Caco-2 (cell line): Measurements from ENCODE around the gene DDX42. TPM values are rescaled to one million over a fixed set of nuclear protein-coding genes. Genes with fewer than 3 reads are reported as not detected.

ENCODE experiments used
- BruUV-seq: library from RNA; stranded (reverse); fragments of 400-500 nt; replicated peaks from 2 replicates; lab custom pipeline; 2021; lab: Mats Ljungman, UMichigan
- CTCF ChIA-PET: fragments of 300-600 bp; sonication (Branson Sonifier 250); formaldehyde crosslinking; loops from one replicate; lab custom pipeline; 2022; ENCODE audit warnings: antibody characterized with exemption; lab: Charles Lee
- POLR2A ChIA-PET: fragments of 300-600 bp; sonication (Branson Sonifier 250); formaldehyde crosslinking; loops from one replicate; lab custom pipeline; 2022; ENCODE audit warnings: antibody characterized with exemption; lab: Charles Lee
- DNase-seq, 2 experiments: peaks; one replicate each; pipeline versions ENCODE4 v3.0.0 to v3.0.0-alpha.2; 2020 to 2022
- H3K27me3 ChIP-seq: replicated peaks from 2 replicates; pipeline ENCODE4 v1.6.0; 2011; ENCODE audit warnings: low read length; ENCODE audit not compliant: control insufficient read depth, insufficient read depth
- H3K36me3 ChIP-seq: 2 replicates; pipeline ENCODE4 v1.5.1; 2011; ENCODE audit warnings: low read length; ENCODE audit not compliant: control insufficient read depth, insufficient read depth
- H3K4me1 ChIP-seq: fragments of 250-450 bp; sonication (Bioruptor Pico); 2 replicates; pipeline ENCODE4 v1.5.1; 2020; ENCODE audit warnings: mild to moderate bottlenecking
- H3K4me3 ChIP-seq: 2 replicates; pipeline ENCODE4 v1.5.1; 2011; ENCODE audit warnings: low read depth, mild to moderate bottlenecking, control low read depth, low read length
- H3K9me3 ChIP-seq: fragments of 250-450 bp; sonication (Bioruptor Pico); 2 replicates; pipeline ENCODE4 v1.5.1; 2020; ENCODE audit warnings: mild to moderate bottlenecking, moderate library complexity
- H3K27ac Mint-ChIP-seq: one replicate; pipeline ENCODE4 v1.8.0; 2022; ENCODE audit warnings: mixed read lengths; ENCODE audit not compliant: unreplicated experiment
- H3K27me3 Mint-ChIP-seq: one replicate; pipeline ENCODE4 v1.8.0; 2022; ENCODE audit warnings: mixed read lengths; ENCODE audit not compliant: insufficient read depth, unreplicated experiment
- H3K36me3 Mint-ChIP-seq: one replicate; pipeline ENCODE4 v1.8.0; 2022; ENCODE audit warnings: mild to moderate bottlenecking, mixed read lengths; ENCODE audit not compliant: insufficient read depth, unreplicated experiment
- H3K4me1 Mint-ChIP-seq: one replicate; pipeline ENCODE4 v1.8.0; 2022; ENCODE audit warnings: low read depth, mixed read lengths; ENCODE audit not compliant: unreplicated experiment
- H3K4me3 Mint-ChIP-seq: one replicate; pipeline ENCODE4 v1.8.0; 2022; ENCODE audit warnings: mild to moderate bottlenecking, moderate library complexity, mixed read lengths; ENCODE audit not compliant: unreplicated experiment
- H3K9me3 Mint-ChIP-seq: one replicate; pipeline ENCODE4 v1.8.0; 2022; ENCODE audit warnings: mixed read lengths; ENCODE audit not compliant: unreplicated experiment
- intact Hi-C: fragments of 100-400 bp; cut with micrococcal nuclease; formaldehyde crosslinking; loops from one replicate; pipeline ENCODE4 v1.10.0; 2022; ENCODE audit not compliant: unreplicated experiment
- total RNA-seq: library from RNA; stranded (reverse); gene quantifications from 2 replicates; pipeline ENCODE4 v1.2.3, GENCODE V29; 2022
- TF ChIP-seq, protein P1 (sequence below), 2 experiments: fragments of 200-600 bp in 1 of 2; IDR thresholded peaks; 1 replicate in 1 of 2; 2 replicates in 1 of 2; pipeline versions ENCODE4 v1.5.1 to v1.8.0; 2011 to 2022; ENCODE audit warnings: antibody characterized with exemption in 1 of 2, control low read depth in 1 of 2, inconsistent platforms in 1 of 2, low read depth in 1 of 2, low read length in 1 of 2, mild to moderate bottlenecking in 1 of 2, moderate library complexity in 1 of 2; ENCODE audit not compliant: insufficient read depth in 1 of 2, severe bottlenecking in 1 of 2, unreplicated experiment in 1 of 2

The DDX42 gene
- total RNA-seq, 1 experiment from 2014 or later: 183 TPM

DNA sequence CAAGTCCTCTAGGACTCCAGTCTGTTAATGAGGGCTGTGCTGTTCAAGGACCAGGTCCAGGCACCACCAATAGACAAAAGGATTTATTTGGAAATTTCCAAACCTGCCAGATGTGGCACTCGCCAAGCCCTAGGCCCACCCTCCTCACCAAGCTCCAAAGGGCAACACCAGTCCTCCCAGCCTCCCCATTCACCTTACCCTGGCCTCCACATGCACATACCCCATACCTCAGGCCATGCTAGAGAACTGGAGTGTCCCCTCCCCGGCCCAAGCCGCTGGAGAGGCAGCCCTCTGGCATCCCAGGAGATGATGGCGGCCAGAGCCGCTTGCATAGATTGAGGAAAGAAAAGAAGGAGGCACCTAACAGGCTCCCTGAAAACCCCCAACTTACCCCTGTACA is 58.0 kb downstream of the DDX42 start:
- Mint-ChIP-seq H3K36me3 (peaks cover 97% of the 10 kb centered on the region), H3K27ac (no peak overlapping the region), H3K4me1 (peaks cover 17% of the 10 kb centered on the region), H3K27me3 (no peaks in the 10 kb centered on the region), H3K9me3 (no peaks in the 10 kb centered on the region), H3K4me3 (no peak overlapping the region)
- ChIA-PET POLR2A (interaction anchor here (0.5 kb wide), 1 partner anchor 17 kb away, joined by 4 read pairs; no protein-coding TSS in a partner anchor), CTCF (no interaction called here)
- H3K4me3 ChIP-seq: no peak overlapping the region
- BruUV-seq: no TSS peak
- no peaks in the 10 kb centered on the region for H3K27me3 ChIP-seq
- TF ChIP-seq, protein P1, sequence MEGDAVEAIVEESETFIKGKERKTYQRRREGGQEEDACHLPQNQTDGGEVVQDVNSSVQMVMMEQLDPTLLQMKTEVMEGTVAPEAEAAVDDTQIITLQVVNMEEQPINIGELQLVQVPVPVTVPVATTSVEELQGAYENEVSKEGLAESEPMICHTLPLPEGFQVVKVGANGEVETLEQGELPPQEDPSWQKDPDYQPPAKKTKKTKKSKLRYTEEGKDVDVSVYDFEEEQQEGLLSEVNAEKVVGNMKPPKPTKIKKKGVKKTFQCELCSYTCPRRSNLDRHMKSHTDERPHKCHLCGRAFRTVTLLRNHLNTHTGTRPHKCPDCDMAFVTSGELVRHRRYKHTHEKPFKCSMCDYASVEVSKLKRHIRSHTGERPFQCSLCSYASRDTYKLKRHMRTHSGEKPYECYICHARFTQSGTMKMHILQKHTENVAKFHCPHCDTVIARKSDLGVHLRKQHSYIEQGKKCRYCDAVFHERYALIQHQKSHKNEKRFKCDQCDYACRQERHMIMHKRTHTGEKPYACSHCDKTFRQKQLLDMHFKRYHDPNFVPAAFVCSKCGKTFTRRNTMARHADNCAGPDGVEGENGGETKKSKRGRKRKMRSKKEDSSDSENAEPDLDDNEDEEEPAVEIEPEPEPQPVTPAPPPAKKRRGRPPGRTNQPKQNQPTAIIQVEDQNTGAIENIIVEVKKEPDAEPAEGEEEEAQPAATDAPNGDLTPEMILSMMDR (IDR thresholded peaks at IDR 0.05; ENCODE audit: insufficient read depth in 1 of 2, low read depth in 1 of 2, low read length in 1 of 2, severe bottlenecking in 1 of 2, unreplicated experiment in 1 of 2): no peak
- no peak for DNase-seq
- H3K9me3 ChIP-seq: no peaks in the 10 kb centered on the region
- intact Hi-C loops: no loop called here
- peaks cover 13% of the 10 kb centered on the region for H3K36me3 ChIP-seq
- 0 out of 2 replicates have a peak, but pooled peaks cover 8% of the 10 kb centered on the region for H3K4me1 ChIP-seq

DNA sequence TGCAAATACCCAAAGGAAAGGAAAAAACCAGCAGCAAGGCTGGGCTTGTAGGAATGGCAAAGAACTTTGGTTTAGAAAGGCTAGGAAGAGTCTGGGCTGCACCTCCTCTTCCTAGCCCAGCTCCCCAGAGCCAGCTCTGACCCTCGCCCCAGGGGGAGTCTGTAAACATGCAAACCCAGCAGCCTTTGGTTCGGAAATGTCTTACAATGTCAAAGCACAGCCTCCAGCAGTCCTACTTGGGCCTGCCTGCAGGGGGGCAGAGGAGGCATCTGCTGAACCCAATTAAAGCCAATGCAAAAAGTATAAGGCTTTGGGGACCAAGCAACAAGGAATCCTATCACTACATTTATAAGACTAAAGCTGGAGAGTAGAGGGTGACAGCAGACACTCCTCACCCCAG is 58.5 kb downstream of the DDX42 start:
- H3K36me3 Mint-ChIP-seq: peaks cover 97% of the 10 kb centered on the region
- H3K4me3 ChIP-seq: no peak overlapping the region
- TF ChIP-seq, protein P1 (IDR thresholded peaks at IDR 0.05; ENCODE audit: insufficient read depth in 1 of 2, low read depth in 1 of 2, low read length in 1 of 2, severe bottlenecking in 1 of 2, unreplicated experiment in 1 of 2): no peak
- BruUV-seq: TSS peak; percentile 30
- intact Hi-C loops: no loop called here
- H3K27ac Mint-ChIP-seq: no peak overlapping the region
- H3K4me1 ChIP-seq: 0 out of 2 replicates have a peak, but pooled peaks cover 8% of the 10 kb centered on the region
- CTCF ChIA-PET: no interaction called here
- peaks cover 13% of the 10 kb centered on the region for H3K36me3 ChIP-seq
- no peak overlapping the region for H3K4me3 Mint-ChIP-seq
- POLR2A ChIA-PET: interaction anchor here (0.5 kb wide), 1 partner anchor 17 kb away, joined by 4 read pairs; no protein-coding TSS in a partner anchor
- no peak for DNase-seq
- peaks cover 17% of the 10 kb centered on the region for H3K4me1 Mint-ChIP-seq
- no peaks in the 10 kb centered on the region for H3K27me3 Mint-ChIP-seq
- H3K27me3 ChIP-seq: no peaks in the 10 kb centered on the region
- H3K9me3 Mint-ChIP-seq: no peaks in the 10 kb centered on the region
- no peaks in the 10 kb centered on the region for H3K9me3 ChIP-seq

DNA sequence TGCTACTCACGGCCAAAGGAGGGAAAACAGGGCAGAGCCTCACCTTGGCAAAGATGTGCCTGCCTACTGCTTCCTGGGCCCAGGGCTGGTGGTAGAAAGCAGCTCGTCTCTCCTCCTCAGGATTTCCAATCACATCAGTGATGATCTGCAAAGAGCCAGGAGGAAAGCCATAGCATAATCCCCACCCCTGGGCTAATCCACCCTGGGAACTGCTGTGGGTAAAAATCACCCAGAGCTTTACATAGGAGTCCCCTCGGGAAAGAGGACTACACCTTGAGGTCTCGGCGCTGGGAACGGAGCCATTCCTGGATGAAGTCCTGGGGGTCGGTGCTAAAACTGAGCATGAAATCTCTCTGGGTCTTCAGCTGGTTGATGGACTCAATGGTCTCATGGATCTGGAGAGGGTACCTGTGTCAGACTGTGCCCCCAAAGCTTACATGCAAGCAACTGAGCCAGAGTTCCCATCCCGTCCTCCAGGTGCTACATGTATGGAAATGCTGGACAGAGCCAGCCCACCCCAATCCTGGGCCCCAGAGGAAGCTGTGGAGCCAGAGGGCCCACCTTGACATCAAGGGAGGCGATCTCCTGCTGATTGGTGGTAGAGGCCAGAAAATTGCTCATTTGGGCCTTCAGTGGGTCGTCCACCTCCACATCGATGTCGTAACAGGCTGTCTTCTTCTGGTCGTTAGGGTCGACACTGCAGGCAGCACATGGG is 59.2 kb downstream of the DDX42 start:
- Histone ChIP-seq H3K4me1 (0 out of 2 replicates have a peak, but pooled peaks cover 7% of the 10 kb centered on the region), H3K4me3 (no peak overlapping the region), H3K27me3 (no peaks in the 10 kb centered on the region), H3K9me3 (no peaks in the 10 kb centered on the region), H3K36me3 (peaks cover 13% of the 10 kb centered on the region)
- ChIA-PET CTCF (no interaction called here), POLR2A (interaction anchor here (0.5 kb wide), 1 partner anchor 59 kb away, joined by 6 read pairs; the partner anchor contains the start of gene DDX42)
- Mint-ChIP-seq H3K36me3 (peaks cover 90% of the 10 kb centered on the region), H3K4me3 (no peak overlapping the region), H3K27me3 (no peaks in the 10 kb centered on the region), H3K4me1 (peaks cover 13% of the 10 kb centered on the region), H3K27ac (no peak overlapping the region), H3K9me3 (no peaks in the 10 kb centered on the region)
- TF ChIP-seq, protein P1 (IDR thresholded peaks at IDR 0.05; ENCODE audit: insufficient read depth in 1 of 2, low read depth in 1 of 2, low read length in 1 of 2, severe bottlenecking in 1 of 2, unreplicated experiment in 1 of 2): no peak
- DNase-seq: no peak
- no TSS peak for BruUV-seq
- intact Hi-C loops: no loop called here
